SK-N-MC (cell line): ENCODE measurements around the gene GALNT18.

Experiments used
- DNase-seq: peaks from one replicate; pipeline ENCODE4 v3.0.0-alpha.2; 2011; ENCODE audit warnings: low read depth, low spot score
- H3K27ac ChIP-seq: fragments of 200-600 bp; sonication (generic); 2 replicates; pipeline ENCODE4 v1.5.1; 2016; ENCODE audit warnings: mixed run types
- H3K36me3 ChIP-seq: fragments of 200-600 bp; sonication (generic); 2 replicates; pipeline ENCODE4 v1.6.1; 2017; ENCODE audit warnings: antibody characterized with exemption, low read length, mixed read lengths; ENCODE audit not compliant: insufficient read depth
- H3K4me3 ChIP-seq: fragments of 200-600 bp; sonication (generic); 2 replicates; pipeline ENCODE4 v1.5.1; 2016
- H3K9ac ChIP-seq: fragments of 200-600 bp; sonication (generic); 2 replicates; pipeline ENCODE4 v1.8.0; 2017; ENCODE audit warnings: mixed run types, mixed read lengths; ENCODE audit not compliant: insufficient read length
- H3K9me3 ChIP-seq: fragments of 200-600 bp; sonication (generic); 2 replicates; pipeline ENCODE4 v1.6.1; 2017; ENCODE audit warnings: low read depth, mild to moderate bottlenecking, antibody characterized with exemption, low read length, moderate library complexity, mixed read lengths
- EZH2 ChIP-seq: fragments of 200-600 bp; sonication (generic); IDR thresholded peaks from one replicate; pipeline ENCODE4 v1.6.1; 2017; ENCODE audit warnings: antibody characterized with exemption
- FOXP2 ChIP-seq: optimal IDR thresholded peaks from 2 replicates; pipeline ENCODE3; 2011; ENCODE audit warnings: mild to moderate bottlenecking, moderate library complexity; ENCODE audit not compliant: insufficient read depth; ENCODE audit errors: extremely low read length, control extremely low read depth
- POLR2AphosphoS5 ChIP-seq: IDR thresholded peaks from 2 replicates; pipeline ENCODE4 v1.6.1; 2012; ENCODE audit warnings: mild to moderate bottlenecking, low read depth, low read length, borderline replicate concordance

The GALNT18 gene

DNA sequence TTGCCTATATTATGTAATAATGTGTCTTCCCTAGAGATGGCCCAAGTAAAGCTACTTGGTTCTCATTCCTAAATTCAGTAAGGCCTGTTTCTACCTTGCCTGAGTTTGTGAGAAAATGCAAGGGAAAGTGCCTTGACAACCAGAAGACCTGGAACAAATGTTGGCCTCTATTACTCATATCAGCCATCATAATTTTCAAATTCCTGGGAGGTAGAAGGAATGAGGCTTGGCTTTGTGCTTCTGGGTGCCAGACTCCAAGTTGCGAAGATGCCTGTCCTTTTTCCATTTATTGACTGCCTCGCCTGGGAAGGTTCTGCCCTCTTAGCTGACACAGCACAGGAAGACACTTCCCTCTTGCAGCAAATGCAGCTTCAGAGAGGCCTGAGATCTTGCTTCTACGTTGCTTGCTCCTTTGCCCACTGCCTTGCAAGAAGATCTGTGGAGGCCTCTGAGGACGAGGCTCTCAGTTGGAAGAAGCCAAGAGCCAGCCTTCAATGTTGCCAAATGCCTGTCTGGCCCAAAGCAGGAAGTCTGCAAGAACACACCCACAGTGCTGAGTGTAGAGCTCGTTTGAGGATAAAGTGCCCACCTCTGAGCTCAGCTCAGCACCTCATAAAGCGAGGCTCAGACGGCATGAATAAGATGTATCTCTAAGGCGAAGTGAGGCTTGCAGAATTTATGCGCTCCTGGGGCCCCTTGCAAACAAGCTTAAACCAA, 120.1 kb downstream of the GALNT18 start:
- Histone ChIP-seq H3K36me3 (no peaks in the 10 kb centered on the region), H3K27ac (no peak overlapping the region), H3K9me3 (no peaks in the 10 kb centered on the region), H3K4me3 (no peak overlapping the region), H3K9ac (no peak overlapping the region)
- TF ChIP-seq POLR2AphosphoS5 (no peak), FOXP2 (no peak), EZH2 (no peak)
- no peak for DNase-seq

DNA sequence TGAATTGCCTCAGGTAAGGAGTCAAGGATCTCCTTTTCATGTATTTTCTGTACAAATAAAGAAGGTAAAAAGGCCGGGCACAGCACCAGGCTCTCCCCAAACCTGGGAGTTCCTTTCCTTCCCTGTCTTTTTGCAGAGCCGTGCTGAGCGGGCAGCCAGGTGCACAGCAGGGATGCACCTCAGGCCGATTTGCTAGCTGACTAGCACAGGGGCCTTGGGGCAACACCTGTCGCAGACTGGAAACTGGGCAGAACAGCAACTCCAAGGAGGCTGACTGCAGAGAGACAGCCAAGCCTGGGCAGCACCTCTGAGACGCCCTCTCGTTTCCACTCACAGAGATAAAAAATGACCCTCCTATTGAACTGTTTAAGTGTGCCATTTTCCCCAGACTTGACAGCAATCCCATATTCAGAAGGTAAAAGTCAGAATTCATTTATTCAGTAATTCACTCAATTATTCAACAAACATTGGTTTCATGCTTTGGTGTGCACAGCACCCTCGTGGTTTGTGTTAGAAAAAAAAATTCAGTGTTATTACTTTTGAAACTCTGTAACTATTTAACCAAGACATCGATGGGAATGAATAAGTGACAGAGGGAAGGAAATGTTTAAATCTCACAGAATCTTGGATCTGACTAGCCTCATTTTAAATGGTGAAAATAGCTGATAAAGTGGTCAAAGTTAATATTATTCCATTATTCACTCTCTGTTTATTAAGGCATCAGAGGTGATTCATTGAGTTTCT, 120.9 kb downstream of the GALNT18 start:
- H3K36me3 ChIP-seq: no peaks in the 10 kb centered on the region

DNA sequence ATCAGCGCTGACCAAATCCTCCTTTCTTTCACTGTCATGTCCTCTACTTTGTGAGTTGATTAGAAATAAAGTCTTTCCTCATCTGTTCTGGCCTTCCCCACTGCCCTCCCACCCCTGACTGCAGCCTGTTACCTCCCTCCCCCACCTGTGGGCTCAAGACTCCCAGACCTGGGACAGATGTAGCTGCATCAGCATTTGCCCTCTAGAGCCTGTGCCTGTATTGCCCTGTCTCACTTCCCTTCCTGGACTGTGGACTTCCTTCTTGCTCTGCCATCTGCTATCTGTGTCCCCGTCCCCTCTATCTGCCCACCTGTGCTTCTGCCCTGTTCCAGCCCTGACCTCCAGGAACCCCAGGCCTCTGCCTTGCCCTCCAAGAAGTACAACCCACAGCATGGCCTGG, 122.5 kb downstream of the GALNT18 start:
- Histone ChIP-seq H3K4me3 (no peak overlapping the region), H3K9ac (no peak overlapping the region), H3K36me3 (no peaks in the 10 kb centered on the region), H3K27ac (no peak overlapping the region), H3K9me3 (no peaks in the 10 kb centered on the region)
- no peak for DNase-seq
- no peak for TF ChIP-seq EZH2
- no peak for TF ChIP-seq FOXP2
- no peak for TF ChIP-seq POLR2AphosphoS5

More for the DNA sequence above, 120.9 kb downstream of the GALNT18 start:
- Histone ChIP-seq H3K9me3 (no peaks in the 10 kb centered on the region), H3K4me3 (no peak overlapping the region), H3K27ac (no peak overlapping the region), H3K9ac (no peak overlapping the region)
- TF ChIP-seq POLR2AphosphoS5: no peak
- no peak for TF ChIP-seq FOXP2
- no peak for TF ChIP-seq EZH2
- no peak for DNase-seq

DNA sequence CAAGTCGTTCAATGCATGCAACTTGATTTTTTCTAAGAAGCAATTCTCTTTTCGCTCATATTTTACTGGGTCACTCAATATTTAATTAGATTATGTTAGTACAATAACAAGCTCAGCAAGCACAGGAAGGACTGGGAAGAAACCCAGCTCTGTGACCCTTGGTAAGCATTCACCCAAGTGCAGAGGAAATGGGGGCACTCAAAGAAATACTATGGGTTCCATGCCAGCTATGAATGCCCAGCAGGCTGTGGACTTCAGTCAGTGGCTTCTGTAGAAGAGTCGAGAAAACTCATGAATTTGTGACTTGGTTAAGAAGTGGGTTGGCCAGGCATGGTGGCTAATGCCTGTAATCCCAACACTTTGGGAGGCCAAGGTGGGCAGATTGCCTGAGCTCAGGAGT, 123.6 kb downstream of the GALNT18 start:
- H3K9me3 ChIP-seq: no peaks in the 10 kb centered on the region
- H3K4me3 ChIP-seq: no peak overlapping the region
- H3K9ac ChIP-seq: no peak overlapping the region
- H3K27ac ChIP-seq: no peak overlapping the region
- H3K36me3 ChIP-seq: no peaks in the 10 kb centered on the region
- no peak for DNase-seq
- no peak for TF ChIP-seq POLR2AphosphoS5
- TF ChIP-seq EZH2: no peak
- no peak for TF ChIP-seq FOXP2

DNA sequence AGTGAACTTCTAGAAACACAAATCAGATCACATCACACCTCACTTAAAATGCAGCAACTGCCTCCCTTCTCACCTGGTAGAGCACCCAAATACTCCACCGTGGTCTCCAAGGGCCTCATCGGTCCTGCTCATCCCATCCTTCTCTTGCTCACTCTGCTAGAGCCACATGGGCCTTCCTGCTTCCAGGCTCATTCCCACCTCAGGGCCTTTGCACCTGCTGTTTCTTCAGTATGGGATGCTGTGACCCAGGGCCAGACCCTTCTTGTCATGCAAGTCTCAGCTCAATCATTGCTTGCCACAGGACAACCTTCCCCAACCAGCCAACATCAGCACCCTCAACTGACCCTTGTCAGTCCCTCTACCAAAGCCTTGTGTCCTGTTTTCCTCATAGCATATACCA, 124.9 kb downstream of the GALNT18 start:
- no peak overlapping the region for H3K4me3 ChIP-seq
- DNase-seq: no peak
- H3K9me3 ChIP-seq: no peaks in the 10 kb centered on the region
- H3K9ac ChIP-seq: no peak overlapping the region
- TF ChIP-seq FOXP2: no peak
- H3K27ac ChIP-seq: no peak overlapping the region
- no peaks in the 10 kb centered on the region for H3K36me3 ChIP-seq

DNA sequence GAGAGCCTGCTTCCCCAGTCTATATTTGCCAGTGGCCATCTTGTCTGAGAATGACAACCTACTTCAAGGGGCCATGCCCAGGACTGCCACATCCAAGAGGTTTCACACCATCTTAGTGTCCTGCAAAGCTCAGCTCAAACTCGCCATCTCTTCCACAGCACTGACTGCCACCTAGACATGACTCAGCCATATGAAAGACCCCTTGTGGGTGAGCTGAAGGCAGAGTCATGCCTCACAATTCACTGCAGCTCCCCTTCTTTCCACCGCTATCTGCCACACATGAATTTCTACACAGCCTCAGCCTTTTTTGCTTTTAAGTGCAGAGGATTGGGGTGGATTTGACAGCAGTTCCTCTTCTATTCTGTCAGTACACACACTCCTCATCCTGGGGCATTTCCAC, 127.5 kb downstream of the GALNT18 start:
- no peak overlapping the region for H3K27ac ChIP-seq
- H3K4me3 ChIP-seq: no peak overlapping the region
- TF ChIP-seq EZH2: no peak
- no peak for TF ChIP-seq FOXP2
- no peak overlapping the region for H3K9ac ChIP-seq
- no peak for DNase-seq
- H3K9me3 ChIP-seq: no peaks in the 10 kb centered on the region
- no peaks in the 10 kb centered on the region for H3K36me3 ChIP-seq

DNA sequence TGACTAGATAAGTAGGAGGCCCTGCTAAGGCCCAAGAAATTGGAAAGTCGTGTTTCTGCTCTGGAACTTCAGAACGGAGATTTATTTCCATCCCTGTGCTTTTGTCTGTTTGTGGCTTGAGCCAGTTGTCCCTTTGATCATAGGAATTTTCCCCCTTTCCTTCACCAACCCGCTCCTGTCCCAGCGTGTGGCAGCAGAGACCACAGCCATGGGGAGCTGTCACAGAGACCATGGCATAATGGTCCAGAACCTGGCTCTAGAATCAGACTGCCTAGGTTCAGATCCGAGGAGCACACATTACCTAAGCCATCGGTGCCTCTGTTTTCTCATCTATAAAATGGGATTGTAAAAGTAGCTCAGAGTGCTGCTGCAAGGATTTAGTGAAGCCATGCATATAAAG, 128.1 kb downstream of the GALNT18 start:
- no peak for DNase-seq
- Histone ChIP-seq H3K9me3 (no peaks in the 10 kb centered on the region), H3K9ac (no peak overlapping the region), H3K27ac (no peak overlapping the region), H3K36me3 (no peaks in the 10 kb centered on the region), H3K4me3 (no peak overlapping the region)
- no peak for TF ChIP-seq POLR2AphosphoS5
- TF ChIP-seq FOXP2: no peak
- TF ChIP-seq EZH2: no peak

DNA sequence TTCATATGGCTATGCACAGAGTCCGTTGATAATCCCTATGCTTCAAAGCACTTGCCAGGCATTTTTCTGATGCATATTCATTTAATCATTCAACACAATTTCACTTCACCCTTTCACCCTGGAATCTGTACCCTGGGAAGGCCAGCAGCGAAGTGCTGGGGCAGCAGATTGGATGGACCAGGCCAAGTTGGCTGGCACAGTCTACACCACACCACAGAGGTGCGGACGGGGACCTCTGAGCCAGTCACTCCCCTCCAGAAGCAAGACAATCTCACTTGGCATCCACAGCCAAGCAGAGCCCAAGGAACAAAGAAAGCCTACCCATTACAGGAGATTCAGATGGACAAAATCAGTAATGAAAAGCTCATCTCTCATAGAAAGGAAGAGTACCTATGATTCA, 130.2 kb downstream of the GALNT18 start:
- Histone ChIP-seq H3K9me3 (no peaks in the 10 kb centered on the region), H3K4me3 (no peak overlapping the region), H3K27ac (no peak overlapping the region), H3K36me3 (no peaks in the 10 kb centered on the region), H3K9ac (no peak overlapping the region)
- TF ChIP-seq EZH2 (no peak), POLR2AphosphoS5 (no peak)
- no peak for DNase-seq

DNA sequence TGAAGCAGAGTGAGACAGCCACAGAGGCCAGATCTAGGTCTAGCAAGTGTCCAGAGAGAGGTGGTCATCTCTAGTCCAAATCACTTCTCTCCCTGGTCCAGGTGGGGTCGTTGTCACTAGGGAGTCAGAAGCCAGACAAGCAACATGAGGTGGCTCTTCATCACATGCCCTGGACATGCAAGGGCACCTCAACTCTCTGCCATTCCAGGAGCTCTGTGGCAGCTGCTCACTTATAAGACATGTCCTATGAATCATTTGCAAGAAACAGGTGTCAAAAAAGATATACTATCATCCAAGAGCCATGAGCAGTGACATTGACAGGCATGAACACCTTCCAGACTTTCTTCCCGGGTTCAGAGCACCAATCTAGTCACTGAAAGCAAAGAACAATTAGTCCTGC, 130.8 kb downstream of the GALNT18 start:
- H3K4me3 ChIP-seq: no peak overlapping the region
- TF ChIP-seq FOXP2: no peak
- TF ChIP-seq EZH2: no peak
- no peak for TF ChIP-seq POLR2AphosphoS5
- no peak for DNase-seq
- no peaks in the 10 kb centered on the region for H3K9me3 ChIP-seq
- no peaks in the 10 kb centered on the region for H3K36me3 ChIP-seq
- no peak overlapping the region for H3K27ac ChIP-seq
- no peak overlapping the region for H3K9ac ChIP-seq
